ENCODE measurements around the gene BACH2.

The BACH2 gene

DNA sequence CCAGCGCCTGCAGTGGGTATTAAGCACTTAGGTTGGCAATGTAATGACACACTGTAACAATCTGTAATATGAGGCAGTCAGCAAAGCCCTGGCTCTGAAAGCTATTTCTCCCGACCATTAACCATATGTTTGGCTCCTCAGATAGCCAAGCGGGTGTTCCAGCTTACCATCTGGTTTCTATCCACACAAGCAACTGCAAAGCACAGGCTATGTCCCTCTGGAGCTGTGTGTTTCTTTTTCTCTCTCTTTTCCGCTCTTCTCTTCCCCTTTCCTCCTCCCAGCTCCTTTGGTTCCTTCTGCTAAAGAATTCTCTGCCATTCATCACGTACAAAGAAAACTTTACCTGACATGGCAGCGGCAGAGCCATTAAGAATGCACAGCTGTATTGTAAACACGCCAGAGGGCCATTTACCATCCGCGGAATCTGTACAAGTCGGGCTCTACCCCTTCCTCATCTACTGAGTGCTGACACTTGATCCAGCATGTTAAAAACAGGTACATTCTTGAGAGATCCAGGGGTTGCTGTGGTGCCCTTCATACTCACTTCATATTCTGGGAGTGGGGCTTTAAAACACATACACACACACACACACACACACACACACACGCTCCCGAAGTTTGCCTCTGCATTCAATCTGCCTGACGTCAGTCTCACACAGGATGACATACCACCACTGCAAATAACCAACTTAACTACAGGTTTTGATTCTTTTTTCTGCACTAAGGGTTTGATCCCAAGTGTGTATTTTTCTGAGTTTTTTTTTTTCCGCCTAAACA, 77.2 kb downstream of the BACH2 start:
- peaks cover 99% of the 10 kb centered on the region for H3K36me3 ChIP-seq (ENCODE audit: control insufficient read depth, low read length)
- peak overlapping the region; percentile 47 for H3K27ac ChIP-seq (ENCODE audit: low read depth, low read length)
- H3K27me3 ChIP-seq (ENCODE audit: control insufficient read depth, low read length): no peaks in the 10 kb centered on the region
- peak overlapping the region; percentile 31 for H3K4me3 ChIP-seq (ENCODE audit: low read length)
- peaks cover 100% of the 10 kb centered on the region for H3K79me2 ChIP-seq (ENCODE audit: control insufficient read depth, low read length)
- peaks cover 7% of the 10 kb centered on the region; the same call in 1 of the 2 replicates for H3K9me3 ChIP-seq (ENCODE audit: control insufficient read depth, insufficient read depth, low read length)
- H3F3A ChIP-seq (ENCODE audit: control insufficient read depth, insufficient read depth): peaks cover 78% of the 10 kb centered on the region
- peaks cover 99% of the 10 kb centered on the region for H3K4me1 ChIP-seq (ENCODE audit: control insufficient read depth, low read length)
- TF ChIP-seq, protein P1, sequence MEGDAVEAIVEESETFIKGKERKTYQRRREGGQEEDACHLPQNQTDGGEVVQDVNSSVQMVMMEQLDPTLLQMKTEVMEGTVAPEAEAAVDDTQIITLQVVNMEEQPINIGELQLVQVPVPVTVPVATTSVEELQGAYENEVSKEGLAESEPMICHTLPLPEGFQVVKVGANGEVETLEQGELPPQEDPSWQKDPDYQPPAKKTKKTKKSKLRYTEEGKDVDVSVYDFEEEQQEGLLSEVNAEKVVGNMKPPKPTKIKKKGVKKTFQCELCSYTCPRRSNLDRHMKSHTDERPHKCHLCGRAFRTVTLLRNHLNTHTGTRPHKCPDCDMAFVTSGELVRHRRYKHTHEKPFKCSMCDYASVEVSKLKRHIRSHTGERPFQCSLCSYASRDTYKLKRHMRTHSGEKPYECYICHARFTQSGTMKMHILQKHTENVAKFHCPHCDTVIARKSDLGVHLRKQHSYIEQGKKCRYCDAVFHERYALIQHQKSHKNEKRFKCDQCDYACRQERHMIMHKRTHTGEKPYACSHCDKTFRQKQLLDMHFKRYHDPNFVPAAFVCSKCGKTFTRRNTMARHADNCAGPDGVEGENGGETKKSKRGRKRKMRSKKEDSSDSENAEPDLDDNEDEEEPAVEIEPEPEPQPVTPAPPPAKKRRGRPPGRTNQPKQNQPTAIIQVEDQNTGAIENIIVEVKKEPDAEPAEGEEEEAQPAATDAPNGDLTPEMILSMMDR (IDR thresholded peaks at IDR 0.05; ENCODE audit: low read depth, low read length, poor library complexity, severe bottlenecking): no peak
- TF ChIP-seq EZH2phosphoT487 (IDR thresholded peaks at IDR 0.05; ENCODE audit: borderline replicate concordance, low read length): no peak
- no peaks in the 10 kb centered on the region for H3K9me2 ChIP-seq (replicated peaks; ENCODE audit: control insufficient read depth, low read length)
- H3K4me2 ChIP-seq (ENCODE audit: low read length): peak overlapping the region; percentile 49
- peaks cover 85% of the 10 kb centered on the region for H4K20me1 ChIP-seq (ENCODE audit: control insufficient read depth, insufficient read depth, low read depth, low read length)

DNA sequence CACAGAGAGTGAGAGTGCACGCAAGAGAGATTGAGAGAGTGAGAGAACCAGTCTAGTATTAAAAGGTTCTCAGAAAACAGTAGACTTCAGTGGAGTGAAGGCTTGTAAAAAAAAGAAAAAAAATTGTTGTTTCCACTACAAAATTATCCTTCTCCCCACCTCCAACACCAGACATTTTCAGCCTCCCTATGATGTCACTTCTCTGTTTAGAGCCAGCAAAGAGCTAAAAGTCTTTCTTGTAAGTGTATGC, 77.8 kb downstream of the BACH2 start:
- H3K27ac ChIP-seq (ENCODE audit: low read depth, low read length): peak overlapping the region; percentile 47
- H3K79me2 ChIP-seq (ENCODE audit: control insufficient read depth, low read length): peaks cover 100% of the 10 kb centered on the region
- H3K4me1 ChIP-seq (ENCODE audit: control insufficient read depth, low read length): peaks cover 99% of the 10 kb centered on the region
- H3K27me3 ChIP-seq (ENCODE audit: control insufficient read depth, low read length): no peaks in the 10 kb centered on the region
- H3K4me3 ChIP-seq (ENCODE audit: low read length): peak overlapping the region; percentile 31
- H3K36me3 ChIP-seq (ENCODE audit: control insufficient read depth, low read length): peaks cover 99% of the 10 kb centered on the region
- H4K20me1 ChIP-seq (ENCODE audit: control insufficient read depth, insufficient read depth, low read depth, low read length): peaks cover 86% of the 10 kb centered on the region
- H3K4me2 ChIP-seq (ENCODE audit: low read length): peak overlapping the region; percentile 49
- H3K9me2 ChIP-seq (replicated peaks; ENCODE audit: control insufficient read depth, low read length): no peaks in the 10 kb centered on the region
- H3K9me3 ChIP-seq (ENCODE audit: control insufficient read depth, insufficient read depth, low read length): peaks cover 3% of the 10 kb centered on the region; the same call in 1 of the 2 replicates
- peaks cover 77% of the 10 kb centered on the region for H3F3A ChIP-seq (ENCODE audit: control insufficient read depth, insufficient read depth)
- no peak for TF ChIP-seq EZH2phosphoT487 (IDR thresholded peaks at IDR 0.05; ENCODE audit: borderline replicate concordance, low read length)
- TF ChIP-seq, protein P1 (IDR thresholded peaks at IDR 0.05; ENCODE audit: low read depth, low read length, poor library complexity, severe bottlenecking): no peak

GRCh38 chr6:90217506-90218127, 79.0 kb downstream of the BACH2 start:
- TF ChIP-seq, protein P1 (IDR thresholded peaks at IDR 0.05; ENCODE audit: low read depth, low read length, poor library complexity, severe bottlenecking): no peak
- no peak for TF ChIP-seq EZH2phosphoT487 (IDR thresholded peaks at IDR 0.05; ENCODE audit: borderline replicate concordance, low read length)
- Histone ChIP-seq H3K27me3 (ENCODE audit: control insufficient read depth, low read length) (no peaks in the 10 kb centered on the region), H3K4me3 (ENCODE audit: low read length) (no peak overlapping the region), H3K9me2 (replicated peaks; ENCODE audit: control insufficient read depth, low read length) (no peaks in the 10 kb centered on the region), H3K36me3 (ENCODE audit: control insufficient read depth, low read length) (peaks cover 99% of the 10 kb centered on the region), H4K20me1 (ENCODE audit: control insufficient read depth, insufficient read depth, low read depth, low read length) (peaks cover 89% of the 10 kb centered on the region), H3K27ac (ENCODE audit: low read depth, low read length) (peak overlapping the region; percentile 47), H3K79me2 (ENCODE audit: control insufficient read depth, low read length) (peaks cover 100% of the 10 kb centered on the region), H3K4me2 (ENCODE audit: low read length) (peak overlapping the region; percentile 49), H3F3A (ENCODE audit: control insufficient read depth, insufficient read depth) (peaks cover 75% of the 10 kb centered on the region), H3K4me1 (ENCODE audit: control insufficient read depth, low read length) (peaks cover 99% of the 10 kb centered on the region), H3K9me3 (ENCODE audit: control insufficient read depth, insufficient read depth, low read length) (no peaks in the 10 kb centered on the region)
